ENCODE data around the gene DPPA2.
A peak's percentile ranks its signal among the peaks of the same experiment; 100 is the strongest.

The DPPA2 gene

DNA sequence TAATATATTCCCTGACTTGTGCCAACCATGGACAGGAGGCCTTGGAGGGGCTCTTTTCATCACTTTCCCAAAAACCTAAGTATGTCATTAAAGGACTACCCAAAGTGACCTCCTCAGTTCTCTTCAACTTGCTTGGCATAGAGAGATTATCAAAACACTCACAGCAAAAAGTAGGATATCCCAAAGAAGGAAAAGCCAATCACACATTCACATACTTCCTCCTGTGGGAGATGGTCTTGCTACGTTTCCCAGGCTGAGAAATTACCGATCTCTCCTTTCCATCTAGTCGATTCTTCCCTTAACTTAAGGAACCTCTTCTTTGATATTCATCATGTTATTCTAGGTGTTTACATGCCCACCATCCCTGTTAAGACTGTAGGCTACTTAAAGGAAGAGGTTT, 11.9 kb upstream of the DPPA2 start:
- FAIRE-seq (no peak), DNase-seq (ENCODE audit: insufficient read length, low spot score) (no peak)

DNA sequence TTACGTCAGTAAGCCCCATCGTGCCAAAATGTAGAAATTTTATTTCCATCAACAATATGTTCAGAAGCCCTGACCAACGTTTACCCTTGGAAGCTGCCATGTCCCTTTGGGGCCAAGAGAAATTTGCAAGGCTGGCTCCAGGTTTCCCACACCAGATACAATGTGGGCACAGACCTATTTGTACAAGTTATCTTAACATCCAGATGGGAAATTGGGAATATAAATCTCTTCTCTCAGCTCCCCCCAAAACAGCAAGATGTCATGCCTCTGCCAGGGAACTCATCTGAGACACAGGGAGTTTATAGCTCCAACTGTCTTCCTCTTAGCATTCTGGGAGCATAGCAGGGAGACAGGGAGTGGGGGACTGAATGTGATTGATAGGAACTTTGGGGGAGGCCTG, 9.3 kb upstream of the DPPA2 start:
- DNase-seq (ENCODE audit: insufficient read length, low spot score) = no peak
- FAIRE-seq = no peak

DNA sequence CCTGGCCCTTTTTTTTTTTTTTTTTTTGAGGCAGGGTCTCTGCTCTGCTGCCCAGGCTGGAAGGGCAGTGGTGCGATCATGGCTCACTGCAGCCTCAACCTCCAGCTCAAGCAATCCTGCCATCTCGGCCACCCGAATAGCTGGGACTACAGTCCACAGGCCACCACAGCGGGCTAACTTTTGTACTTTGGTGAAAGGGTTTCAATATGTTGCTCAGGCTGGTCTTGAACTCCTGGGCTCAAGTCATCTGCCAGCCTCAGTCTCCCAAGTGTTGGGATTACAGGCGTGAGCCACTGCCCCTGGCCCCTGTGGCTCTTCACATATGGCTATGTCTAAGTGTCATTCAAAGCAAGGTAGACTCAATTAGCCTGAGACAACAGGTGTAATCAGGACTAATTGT, 8.8 kb upstream of the DPPA2 start:
- FAIRE-seq = no peak
- DNase-seq (ENCODE audit: insufficient read length, low spot score) = no peak

DNA sequence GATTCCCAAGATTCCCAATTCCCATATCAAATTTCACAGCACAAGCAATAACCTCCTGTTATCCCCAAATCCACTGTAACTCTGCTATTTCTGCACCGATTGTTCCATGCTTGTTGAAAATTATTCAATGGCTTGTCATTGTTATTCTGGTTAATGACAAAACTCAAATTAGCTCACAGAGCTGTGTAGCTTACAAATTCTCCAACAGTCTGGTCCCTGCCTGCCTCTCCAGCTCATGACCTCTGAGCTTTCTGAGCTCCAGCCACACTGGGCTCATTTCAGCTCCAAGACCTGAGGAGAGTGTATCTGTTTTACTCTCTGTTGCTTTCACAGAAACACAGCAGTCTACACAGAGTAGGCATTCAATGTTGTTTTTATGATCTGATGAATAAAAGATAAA, 3.3 kb downstream of the DPPA2 start:
- FAIRE-seq = no peak

DNA sequence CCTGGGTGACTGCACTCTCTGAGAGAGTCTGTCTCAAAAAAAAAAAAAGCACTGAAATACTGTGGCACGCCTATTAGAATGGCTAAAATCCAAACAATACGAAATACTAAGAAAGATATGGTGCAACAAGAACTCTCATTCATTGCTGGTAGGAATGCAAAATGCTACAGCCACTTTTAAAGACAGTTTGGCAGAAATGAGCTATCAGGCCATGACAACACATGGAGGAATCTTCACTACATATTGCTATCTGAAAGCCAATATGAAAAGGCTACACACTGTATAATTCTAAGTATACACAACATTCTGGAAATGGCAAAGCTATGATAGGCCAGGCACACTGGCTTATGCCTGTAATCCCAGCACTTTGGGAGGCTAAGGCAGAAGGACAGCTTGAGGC, 18.8 kb downstream of the DPPA2 start:
- FAIRE-seq (no peak), DNase-seq (ENCODE audit: insufficient read length, low spot score) (no peak)

More for the DNA sequence above, 3.3 kb downstream of the DPPA2 start:
- no peak for DNase-seq (ENCODE audit: insufficient read length, low spot score)

DNA sequence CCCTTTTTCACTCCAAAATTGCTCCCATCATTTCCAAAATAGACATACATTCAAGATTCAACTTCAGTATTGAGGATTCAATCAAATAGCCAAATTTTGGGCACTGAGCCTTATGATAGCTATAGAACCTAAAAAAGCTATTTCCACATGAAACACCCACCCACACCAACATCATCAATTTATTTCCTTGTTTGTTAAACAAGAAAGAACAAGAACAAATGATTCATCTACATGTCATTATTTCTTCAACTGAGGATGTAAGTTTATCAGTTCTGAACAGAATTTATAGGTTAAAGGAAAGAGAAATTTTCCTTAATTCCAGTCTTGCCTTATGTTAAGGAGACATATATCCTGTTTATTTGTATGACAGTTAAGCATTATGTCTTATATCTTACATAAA, 32.2 kb downstream of the DPPA2 start:
- FAIRE-seq (no peak), DNase-seq (ENCODE audit: insufficient read length, low spot score) (no peak)

DNA sequence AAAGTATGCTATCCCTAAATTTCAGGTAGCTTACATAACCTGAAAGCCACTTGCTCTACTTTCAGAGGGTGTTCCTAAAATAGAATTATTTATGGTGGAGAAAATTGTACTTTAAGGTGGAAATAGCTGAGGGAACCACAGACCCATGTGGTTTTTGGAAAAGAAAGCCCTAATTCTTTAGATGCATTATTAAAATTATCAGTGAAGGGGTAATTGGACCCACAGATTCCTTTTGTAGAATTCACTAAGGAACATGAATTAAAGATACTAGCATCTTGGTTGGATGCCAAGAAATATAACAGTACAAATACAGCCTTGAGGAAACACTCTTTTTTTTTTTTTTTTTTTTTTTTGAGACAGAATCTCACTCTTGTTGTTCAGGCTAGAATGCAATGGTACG, 37.8 kb downstream of the DPPA2 start:
- DNase-seq (ENCODE audit: insufficient read length, low spot score) (no peak), FAIRE-seq (no peak)

DNA sequence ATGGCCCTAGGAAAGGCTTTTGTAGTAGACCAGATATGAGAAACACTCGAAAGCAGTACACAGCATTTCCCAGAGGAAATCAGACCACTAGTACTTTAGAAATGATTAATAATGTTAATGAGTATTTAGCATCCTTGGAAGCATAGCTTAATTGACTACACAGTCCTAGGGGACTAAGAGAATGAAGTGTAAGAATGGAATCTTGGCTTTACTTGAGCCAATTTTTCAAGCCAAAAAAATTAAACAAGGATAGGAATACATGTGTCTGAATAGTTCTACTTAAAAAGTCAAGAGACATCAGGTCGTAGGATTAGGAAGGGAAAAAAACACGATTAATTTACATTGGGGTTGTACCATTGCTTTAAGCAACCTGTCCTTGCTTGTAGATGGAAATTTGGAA, 38.2 kb downstream of the DPPA2 start:
- no peak for DNase-seq (ENCODE audit: insufficient read length, low spot score)
- FAIRE-seq = no peak

DNA sequence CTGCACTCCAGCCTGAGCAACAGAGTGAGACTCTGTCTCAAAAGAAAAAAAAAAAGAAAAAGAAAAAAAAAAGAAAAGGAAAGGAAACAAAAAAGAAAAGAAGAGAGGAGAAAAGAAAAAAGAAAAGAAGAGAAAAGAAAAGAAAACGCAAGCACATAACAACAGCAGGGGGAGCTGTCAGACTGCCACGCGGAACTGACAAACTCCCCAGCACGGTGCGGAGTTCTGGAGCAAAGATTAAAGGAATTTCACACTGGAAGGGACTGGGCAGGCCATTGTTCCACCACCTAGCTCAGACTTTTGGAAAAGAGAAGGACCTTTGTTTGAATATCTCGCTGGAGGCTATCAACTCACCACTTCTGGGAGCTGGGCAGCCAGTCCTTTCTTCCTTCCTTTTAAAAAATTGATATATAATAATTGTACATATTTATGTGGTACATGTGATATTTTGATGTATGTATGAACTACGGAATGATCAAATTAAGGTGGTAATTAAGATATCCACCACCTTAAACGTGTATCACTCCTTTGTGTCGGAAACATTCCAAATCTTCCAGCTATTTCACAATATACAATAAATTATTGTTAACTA, 40.5 kb downstream of the DPPA2 start:
- FAIRE-seq (no peak), DNase-seq (ENCODE audit: insufficient read length, low spot score) (peak; percentile 39)

DNA sequence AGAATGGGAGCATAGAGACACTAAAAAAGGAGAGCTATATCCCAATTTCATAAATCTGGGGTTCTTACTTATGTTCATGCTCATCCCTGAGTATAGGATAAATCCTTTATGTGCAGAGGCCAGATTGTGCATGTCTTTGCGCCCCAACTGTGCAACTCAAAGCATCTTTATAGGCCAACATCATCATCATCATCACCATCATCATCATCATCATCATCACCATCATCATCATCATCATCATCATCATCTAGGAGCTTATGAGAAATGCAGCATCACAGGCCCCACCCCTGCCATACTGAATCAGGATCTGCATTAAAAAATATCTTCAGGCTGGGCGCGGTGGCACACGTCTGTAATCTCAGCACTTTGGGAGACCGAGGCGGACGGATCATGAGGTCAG, 45.5 kb downstream of the DPPA2 start:
- DNase-seq (ENCODE audit: insufficient read length, low spot score) = no peak
- no peak for FAIRE-seq

DNA sequence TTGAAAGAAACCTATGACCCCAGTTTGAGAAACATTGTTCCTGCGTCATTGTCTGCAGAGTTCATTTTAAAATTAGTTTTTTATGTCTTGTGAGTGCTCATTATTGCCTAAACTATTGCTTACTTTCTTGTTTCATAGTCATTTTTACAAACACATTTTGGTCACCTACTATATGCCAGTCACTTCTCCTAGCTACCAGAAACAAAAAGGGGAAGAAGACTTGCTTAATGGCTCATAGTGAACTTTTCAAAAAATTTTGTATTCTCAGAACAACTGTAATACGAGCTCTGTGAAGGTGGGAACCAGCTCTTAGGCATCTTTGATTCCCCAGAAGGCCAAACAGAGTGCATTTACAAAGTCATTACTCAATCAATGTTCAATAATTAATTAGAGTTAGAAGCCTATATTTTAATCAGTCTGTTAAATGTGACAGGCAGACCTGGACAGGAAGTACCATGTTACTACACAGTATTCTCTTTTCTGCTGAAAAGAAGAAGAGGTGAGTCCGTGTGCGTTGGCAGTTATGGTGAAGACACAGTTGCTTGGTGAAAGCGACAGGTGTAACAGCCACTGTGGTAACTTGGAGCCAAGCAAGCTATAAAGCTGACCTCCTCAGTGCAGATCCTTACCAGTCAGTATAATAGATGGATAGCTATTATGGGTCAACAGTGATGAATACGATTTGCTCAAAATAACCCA, 46.6 kb downstream of the DPPA2 start:
- no peak for DNase-seq (ENCODE audit: insufficient read length, low spot score)
- FAIRE-seq = no peak

DNA sequence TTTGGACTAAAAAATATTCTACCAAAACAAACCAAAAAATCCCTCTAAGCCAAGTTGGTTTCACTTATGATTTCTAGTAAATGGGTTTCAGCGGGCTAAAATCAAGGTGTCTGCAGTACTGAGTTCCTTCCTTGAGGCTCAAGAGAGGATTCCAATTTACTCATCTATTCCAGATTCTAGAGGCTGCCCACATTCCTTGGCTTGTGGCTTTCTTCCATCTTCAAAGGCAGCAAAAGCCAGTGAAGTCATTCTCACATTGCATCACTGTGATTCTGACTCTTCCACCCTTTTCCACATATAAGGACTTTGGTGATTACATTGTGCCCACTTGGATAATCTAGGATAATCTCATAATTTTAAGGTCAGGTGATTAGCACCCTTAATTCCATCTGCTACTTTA, 48.1 kb downstream of the DPPA2 start:
- DNase-seq (ENCODE audit: insufficient read length, low spot score) = no peak
- FAIRE-seq = no peak

DNA sequence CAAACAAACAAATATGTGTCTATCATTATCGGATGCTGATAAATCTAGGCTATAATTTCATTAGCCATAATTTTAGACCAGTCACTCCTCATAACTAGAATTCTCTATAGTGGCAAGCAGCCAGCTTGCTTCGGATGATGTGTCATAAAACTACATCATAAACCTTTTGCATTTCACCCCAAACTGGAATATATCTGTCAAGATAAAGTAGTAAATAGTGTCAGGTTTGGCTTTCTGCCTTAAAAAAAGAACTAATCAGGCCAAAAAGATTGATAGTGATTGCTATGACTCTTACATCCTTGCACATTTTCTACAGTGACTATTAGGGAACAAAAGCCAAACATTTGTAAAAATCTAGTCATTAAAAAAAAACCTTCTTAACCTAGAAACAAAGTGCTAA, 51.0 kb downstream of the DPPA2 start:
- DNase-seq (ENCODE audit: insufficient read length, low spot score) (no peak), FAIRE-seq (no peak)

DNA sequence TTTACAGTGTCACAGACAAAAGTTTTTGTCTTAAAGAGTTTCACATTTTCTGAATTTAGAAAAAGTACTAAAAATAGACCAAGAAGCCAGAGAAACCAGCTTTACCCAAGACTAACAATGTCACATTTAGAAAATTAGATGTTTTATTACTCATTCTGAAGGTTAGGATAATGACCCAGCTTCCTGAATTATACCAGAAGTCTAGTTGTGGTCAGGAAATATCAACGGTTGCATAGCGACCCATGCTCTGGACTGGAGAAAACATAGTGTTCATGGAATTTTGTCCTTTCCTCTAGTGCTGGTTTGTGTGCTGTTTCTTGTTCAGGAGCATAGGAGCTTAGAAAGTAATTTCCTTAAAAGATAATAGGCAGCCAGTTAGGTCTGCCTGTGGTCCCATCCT, 59.0 kb downstream of the DPPA2 start:
- FAIRE-seq = no peak
- peak; percentile 22 for DNase-seq (ENCODE audit: insufficient read length, low spot score)

DNA sequence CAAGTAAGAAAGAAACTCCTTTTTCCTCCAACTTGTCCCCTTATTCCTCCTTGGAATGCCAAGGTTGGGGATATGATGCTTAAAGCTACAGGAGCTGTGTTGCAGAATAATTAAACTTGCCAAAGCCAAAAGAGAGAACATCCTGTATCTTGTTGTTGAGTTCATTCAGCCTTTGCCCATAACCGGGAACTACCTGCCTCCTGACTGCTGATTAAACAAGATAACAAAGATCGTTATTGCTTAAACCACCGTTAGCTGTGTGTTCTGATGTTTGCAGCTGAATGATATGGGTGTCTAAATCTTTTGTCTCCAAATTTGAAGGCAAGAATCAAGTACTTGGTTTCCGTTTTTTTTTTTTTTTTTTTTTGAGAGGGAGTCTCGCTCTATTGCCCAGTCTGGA, 61.5 kb downstream of the DPPA2 start:
- FAIRE-seq = no peak
- DNase-seq (ENCODE audit: insufficient read length, low spot score) = no peak

DNA sequence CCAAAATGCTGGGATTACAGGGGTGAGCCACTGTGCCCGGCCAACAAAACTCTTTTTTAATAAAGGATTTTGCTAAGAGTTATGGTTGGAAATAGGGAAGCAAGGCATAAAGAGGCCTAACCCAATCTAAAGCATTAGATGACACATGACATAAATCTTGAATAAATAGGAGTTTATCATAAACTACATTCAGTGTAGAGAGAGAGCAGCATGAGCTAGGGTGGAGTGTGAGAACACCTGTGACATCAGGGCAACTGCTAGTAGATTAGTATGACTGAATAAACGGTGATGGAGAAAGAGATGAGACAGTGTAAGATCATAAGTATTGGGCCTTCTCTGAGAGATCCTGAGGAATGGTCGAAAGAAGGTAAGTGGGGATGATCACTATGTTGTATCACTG, 63.7 kb downstream of the DPPA2 start:
- DNase-seq (ENCODE audit: insufficient read length, low spot score) = no peak
- no peak for FAIRE-seq
